Measurements from ENCODE around the gene BRINP2.
"Not testable (repeated sequence)": the region's sequence is repeated elsewhere in the genome, so short reads cannot be mapped to it uniquely, and the experiment has no call there.

Gene BRINP2

DNA sequence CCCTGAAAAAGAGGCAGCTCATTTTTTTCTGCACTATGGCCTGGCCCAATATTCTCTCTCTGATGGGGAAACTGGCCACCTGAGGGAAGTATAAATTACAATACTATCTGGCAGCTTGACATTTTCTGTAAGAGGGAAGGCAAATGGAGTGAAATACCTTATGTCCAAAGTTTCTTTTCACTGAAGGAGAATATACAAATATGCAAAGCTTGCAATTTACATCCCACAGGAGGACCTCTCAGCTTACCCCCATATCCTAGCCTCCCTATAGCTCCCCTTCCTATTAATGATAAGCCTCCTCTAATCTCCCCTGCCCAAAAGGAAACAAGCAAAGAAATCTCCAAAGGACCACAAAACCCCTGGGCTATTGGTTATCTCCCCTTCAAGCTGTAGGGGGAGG is 150.7 kb downstream of the BRINP2 start:
- H3K4me3 Mint-ChIP-seq; H3K27me3 Mint-ChIP-seq; H3K9me3 Mint-ChIP-seq; DNase-seq; H3K27ac Mint-ChIP-seq; H3K36me3 Mint-ChIP-seq (ENCODE audit: low read depth); H3K4me1 Mint-ChIP-seq (ENCODE audit: low read depth): not testable (repeated sequence)

DNA sequence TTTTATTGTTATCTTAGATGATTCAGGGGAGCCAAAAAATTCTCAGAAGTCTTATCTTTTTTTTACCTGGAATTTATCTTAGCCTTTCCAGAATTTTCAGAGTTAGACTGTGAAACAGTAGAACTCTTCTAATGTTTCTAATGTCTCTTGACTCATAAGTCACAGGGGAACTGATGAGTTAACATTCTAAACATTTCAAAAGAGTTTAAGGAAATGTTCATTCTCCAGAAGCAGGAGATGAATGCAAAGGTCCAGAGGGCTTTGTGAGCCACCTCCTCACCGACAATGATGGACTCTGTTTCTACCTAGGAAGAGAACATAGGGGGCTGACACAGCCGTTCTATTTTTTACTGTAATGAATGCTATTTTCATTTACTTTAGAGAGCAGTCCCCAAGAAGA is 157.5 kb downstream of the BRINP2 start:
- no peak for DNase-seq
- peaks cover 2% of the 10 kb centered on the region for H3K9me3 Mint-ChIP-seq
- no peaks in the 10 kb centered on the region for H3K4me1 Mint-ChIP-seq (ENCODE audit: low read depth)
- no peak overlapping the region for H3K27ac Mint-ChIP-seq
- no peak overlapping the region for H3K4me3 Mint-ChIP-seq
- H3K27me3 Mint-ChIP-seq = no peaks in the 10 kb centered on the region
- no peaks in the 10 kb centered on the region for H3K36me3 Mint-ChIP-seq (ENCODE audit: low read depth)

DNA sequence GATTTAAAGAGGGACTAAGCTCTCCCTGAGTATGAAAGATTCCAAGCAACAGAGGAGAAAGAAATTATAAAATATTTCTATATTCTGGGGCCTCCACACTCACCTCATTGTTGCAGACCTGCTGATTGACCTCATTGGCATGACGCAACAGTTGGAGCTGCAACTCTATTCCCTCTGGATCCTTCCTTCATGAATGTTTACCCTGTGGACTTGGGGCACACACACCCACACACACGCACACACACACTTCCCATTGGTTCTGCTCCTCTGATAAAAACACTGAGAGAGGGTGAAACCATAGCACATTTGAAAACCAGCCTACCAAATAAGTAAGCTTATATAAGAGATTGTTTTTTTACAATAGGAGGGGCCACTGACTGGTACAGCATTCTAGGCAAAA is 159.1 kb downstream of the BRINP2 start:
- H3K36me3 Mint-ChIP-seq (ENCODE audit: low read depth) = no peaks in the 10 kb centered on the region
- H3K27ac Mint-ChIP-seq = no peak overlapping the region
- H3K9me3 Mint-ChIP-seq = peaks cover 2% of the 10 kb centered on the region
- no peaks in the 10 kb centered on the region for H3K27me3 Mint-ChIP-seq
- no peak overlapping the region for H3K4me3 Mint-ChIP-seq
- no peak for DNase-seq
- H3K4me1 Mint-ChIP-seq (ENCODE audit: low read depth) = no peaks in the 10 kb centered on the region

All from activated T-cell treated with anti-CD3 and anti-CD28 coated beads, Interleukin-2, amount 50 U/mL, for 24 hours (primary cell).